Stimulated activated naive CD4-positive, alpha-beta T cell treated with Interleukin-2 at 50 U/mL for 16 hours (primary cell): ENCODE measurements around the gene DAZAP1.

ENCODE experiments used
- DNase-seq: peaks from one replicate; lab custom pipeline; 2025; lab: John Stamatoyannopoulos, UW

Gene DAZAP1

GRCh38 chr19:1377176-1377964 is 30.0 kb upstream of the DAZAP1 start:
- no peak for DNase-seq

- no peak for DNase-seq
Measured at GRCh38 chr19:1377965-1378785, 29.2 kb upstream of the DAZAP1 start.

GRCh38 chr19:1379126-1379905 is 28.1 kb upstream of the DAZAP1 start:
- DNase-seq = no peak

- no peak for DNase-seq
Measured at GRCh38 chr19:1379961-1380489, 27.4 kb upstream of the DAZAP1 start.

- no peak for DNase-seq
Measured at GRCh38 chr19:1382250-1382649, 25.1 kb upstream of the DAZAP1 start.

GRCh38 chr19:1383017-1383311 is 24.4 kb upstream of the DAZAP1 start:
- DNase-seq = no peak

GRCh38 chr19:1383312-1384084 is 23.9 kb upstream of the DAZAP1 start, which contains the start of gene NDUFS7:
Gene NDUFS7 (plus strand): TSS chr19:1383907. CDS start chr19:1383927, 20 bp downstream.
- DNase-seq = peak; percentile 86

- no peak for DNase-seq
Measured at GRCh38 chr19:1384085-1384462, 23.3 kb upstream of the DAZAP1 start.

GRCh38 chr19:1384478-1385110 is 22.8 kb upstream of the DAZAP1 start:
- no peak for DNase-seq

- DNase-seq = no peak
Measured at GRCh38 chr19:1385816-1386215, 21.6 kb upstream of the DAZAP1 start.

GRCh38 chr19:1386945-1387683 is 20.3 kb upstream of the DAZAP1 start:
- DNase-seq = no peak

GRCh38 chr19:1387684-1388636 is 19.4 kb upstream of the DAZAP1 start:
- no peak for DNase-seq

GRCh38 chr19:1388637-1389026 is 18.8 kb upstream of the DAZAP1 start:
- DNase-seq = no peak

- DNase-seq = no peak
Measured at GRCh38 chr19:1389033-1389940, 18.1 kb upstream of the DAZAP1 start.

- DNase-seq = no peak
Measured at GRCh38 chr19:1390890-1391423, 16.4 kb upstream of the DAZAP1 start.

GRCh38 chr19:1392407-1392806 is 15.0 kb upstream of the DAZAP1 start:
- no peak for DNase-seq

GRCh38 chr19:1392939-1393530 is 14.4 kb upstream of the DAZAP1 start:
- no peak for DNase-seq
